ENCODE measurements around the gene RXRG.

GRCh38 chr1:165381745-165382505 is 63.0 kb downstream of the RXRG start:
- no peak for TF ChIP-seq CTCF (IDR thresholded peaks at IDR 0.05)
- no peak for TF ChIP-seq POLR2AphosphoS5 (IDR thresholded peaks at IDR 0.05)
- no peak for TF ChIP-seq POLR2A (IDR thresholded peaks at IDR 0.05)

All from suprapubic skin (tissue), 4 donors.